H1 (cell line): ENCODE data around the gene SULT2B1. TPM values are rescaled to one million over a fixed set of nuclear protein-coding genes. Genes with fewer than 3 reads are reported as not detected.
A peak's percentile ranks its signal among the peaks of the same experiment; 100 is the strongest.

ENCODE experiments used
- CTCF ChIA-PET: fragments of 300-600 bp; sonication (Branson Sonifier 250); formaldehyde crosslinking; loops from one replicate; lab custom pipeline; 2021; ENCODE audit not compliant: partially characterized antibody; lab: Charles Lee
- POLR2A ChIA-PET: fragments of 300-600 bp; sonication (Branson Sonifier 250); formaldehyde crosslinking; loops from one replicate; lab custom pipeline; 2021; ENCODE audit warnings: inconsistent platforms; ENCODE audit not compliant: partially characterized antibody; lab: Charles Lee
- DNase-seq, 2 experiments: peaks; one replicate each; pipeline versions ENCODE4 v3.0.0 to v3.0.0-alpha.2; 2010 to 2022; ENCODE audit warnings: low spot score in 2 of 2, low read depth in 1 of 2, mixed read lengths in 1 of 2
- FAIRE-seq: peaks from 2 replicates; lab custom pipeline; 2011; peaks lifted over from hg19 to GRCh38; lab: Jason Lieb, UNC
- H2AFZ ChIP-seq: 2 replicates; pipeline ENCODE4 v1.8.1; 2012; ENCODE audit warnings: low read length, inconsistent platforms
- H2AK5ac ChIP-seq: 2 replicates; pipeline ENCODE4 v1.6.1; 2013; ENCODE audit warnings: low read depth, low read length
- H2BK120ac ChIP-seq: replicated peaks from 2 replicates; pipeline ENCODE3; 2013; ENCODE audit warnings: low read depth, low read length, inconsistent platforms
- H2BK12ac ChIP-seq: 2 replicates; pipeline ENCODE4 v1.6.1; 2013; ENCODE audit warnings: low read depth, low read length
- H2BK15ac ChIP-seq: 2 replicates; pipeline ENCODE4 v1.6.1; 2013; ENCODE audit warnings: low read length
- H2BK20ac ChIP-seq: 2 replicates; pipeline ENCODE4 v1.6.1; 2013; ENCODE audit warnings: low read length
- H2BK5ac ChIP-seq: 2 replicates; pipeline ENCODE4 v1.6.1; 2013; ENCODE audit warnings: low read depth, low read length
- H3K14ac ChIP-seq: 2 replicates; pipeline ENCODE4 v1.6.1; 2013; ENCODE audit warnings: inconsistent platforms; ENCODE audit not compliant: insufficient read length
- H3K18ac ChIP-seq: 2 replicates; pipeline ENCODE4 v1.6.1; 2013; ENCODE audit warnings: low read length; ENCODE audit errors: extremely low read depth
- H3K23ac ChIP-seq: 2 replicates; pipeline ENCODE4 v1.6.1; 2013; ENCODE audit warnings: inconsistent platforms; ENCODE audit not compliant: insufficient read length
- H3K23me2 ChIP-seq: 2 replicates; pipeline ENCODE4 v1.6.1; 2013; ENCODE audit warnings: low read depth, low read length
- H3K27ac ChIP-seq: 2 replicates; pipeline ENCODE4 v1.6.1; 2011; ENCODE audit warnings: low read depth, low read length, inconsistent platforms
- H3K27me3 ChIP-seq, 4 experiments: replicated peaks in 1 of 4; 1 replicate in 1 of 4; 2 replicates in 3 of 4; pipeline versions ENCODE4 v1.6.1 to v1.8.1; 2011 to 2013; ENCODE audit warnings: low read length in 3 of 4, mild to moderate bottlenecking in 3 of 4, inconsistent platforms in 2 of 4, mixed read lengths in 2 of 4, moderate library complexity in 1 of 4; ENCODE audit not compliant: control insufficient read depth in 3 of 4, insufficient read depth in 3 of 4; ENCODE audit errors: extremely low read depth in 1 of 4
- H3K36me3 ChIP-seq, 4 experiments: 2 replicates each; pipeline versions ENCODE4 v1.6.1 to v1.8.1; 2011 to 2013; ENCODE audit warnings: mild to moderate bottlenecking in 4 of 4, low read length in 3 of 4, moderate library complexity in 2 of 4, control low read depth in 1 of 4, inconsistent platforms in 1 of 4; ENCODE audit not compliant: insufficient read depth in 4 of 4, control insufficient read depth in 2 of 4
- H3K4ac ChIP-seq: replicated peaks from 2 replicates; pipeline ENCODE3; 2013; ENCODE audit warnings: low read length, low read depth, mixed read lengths, inconsistent platforms; ENCODE audit not compliant: insufficient read length
- H3K4me1 ChIP-seq, 4 experiments: replicated peaks in 1 of 4; 1 replicate in 1 of 4; 2 replicates in 3 of 4; pipeline versions ENCODE4 v1.6.1 to v1.8.1; 2011 to 2013; ENCODE audit warnings: low read length in 3 of 4, inconsistent platforms in 2 of 4, mixed read lengths in 1 of 4; ENCODE audit not compliant: insufficient read depth in 4 of 4, control insufficient read depth in 3 of 4
- H3K4me2 ChIP-seq, 2 experiments: 2 replicates each; pipeline versions ENCODE4 v1.6.1 to v1.8.1; 2011 to 2013; ENCODE audit warnings: low read depth in 2 of 2, low read length in 2 of 2, control low read depth in 1 of 2, inconsistent platforms in 1 of 2, mild to moderate bottlenecking in 1 of 2; ENCODE audit not compliant: insufficient read depth in 1 of 2
- H3K4me3 ChIP-seq, 4 experiments: fragments of 200-600, 300-600 bp in 1 of 4; sonication (generic), shearing (Covaris generic), sonication (Bioruptor Twin) in 1 of 4; 2 replicates each; pipeline versions ENCODE4 v1.5.1 to v1.8.1; 2011 to 2016; ENCODE audit warnings: low read length in 4 of 4, low read depth in 3 of 4, control low read depth in 2 of 4, inconsistent platforms in 2 of 4, mild to moderate bottlenecking in 2 of 4, mixed read lengths in 1 of 4, moderate library complexity in 1 of 4; ENCODE audit not compliant: insufficient read depth in 2 of 4; ENCODE audit errors: extremely low read depth in 1 of 4
- H3K56ac ChIP-seq: replicated peaks from 2 replicates; pipeline ENCODE3; 2013; ENCODE audit warnings: low read depth, mild to moderate bottlenecking, mixed read lengths, low read length, inconsistent platforms; ENCODE audit not compliant: insufficient read length
- H3K79me1 ChIP-seq: 2 replicates; pipeline ENCODE4 v1.6.1; 2013; ENCODE audit warnings: low read depth, low read length, control low read depth
- H3K79me2 ChIP-seq, 2 experiments: 2 replicates each; pipeline versions ENCODE4 v1.6.1 to v1.8.1; 2012 to 2013; ENCODE audit warnings: low read length in 2 of 2, mild to moderate bottlenecking in 2 of 2, inconsistent platforms in 1 of 2; ENCODE audit not compliant: insufficient read depth in 2 of 2, control insufficient read depth in 1 of 2
- H3K9ac ChIP-seq, 4 experiments: replicated peaks in 1 of 4; 1 replicate in 1 of 4; 2 replicates in 3 of 4; pipeline versions ENCODE4 v1.6.1 to v1.8.1; 2011 to 2013; ENCODE audit warnings: low read depth in 3 of 4, low read length in 3 of 4, control low read depth in 2 of 4, mild to moderate bottlenecking in 2 of 4, moderate library complexity in 2 of 4, inconsistent platforms in 1 of 4; ENCODE audit errors: extremely low read depth in 1 of 4
- H3K9me3 ChIP-seq, 2 experiments: 2 replicates each; pipeline versions ENCODE4 v1.6.1 to v1.8.1; 2012 to 2013; ENCODE audit warnings: mild to moderate bottlenecking in 2 of 2, moderate library complexity in 2 of 2, control low read depth in 1 of 2, inconsistent platforms in 1 of 2, low read depth in 1 of 2, low read length in 1 of 2, mixed read lengths in 1 of 2; ENCODE audit not compliant: insufficient read depth in 2 of 2
- H4K20me1 ChIP-seq, 2 experiments: replicated peaks in 1 of 2; 2 replicates each; pipeline versions ENCODE3 to v1.8.1; 2011 to 2013; ENCODE audit warnings: inconsistent platforms in 2 of 2, low read length in 2 of 2, mild to moderate bottlenecking in 1 of 2; ENCODE audit not compliant: insufficient read depth in 2 of 2, control insufficient read depth in 1 of 2
- H4K5ac ChIP-seq: 2 replicates; pipeline ENCODE4 v1.6.1; 2013; ENCODE audit warnings: low read length, low read depth, mixed read lengths, inconsistent platforms; ENCODE audit not compliant: insufficient read length
- H4K8ac ChIP-seq: 2 replicates; pipeline ENCODE4 v1.8.0; 2013; ENCODE audit warnings: mild to moderate bottlenecking, moderate library complexity, low read length, inconsistent platforms; ENCODE audit not compliant: insufficient read depth; ENCODE audit errors: extremely low read depth
- H4K91ac ChIP-seq: replicated peaks from 2 replicates; pipeline ENCODE3; 2013; ENCODE audit warnings: low read length, mixed read lengths, inconsistent platforms; ENCODE audit not compliant: insufficient read length
- FOSL1 ChIP-seq: IDR thresholded peaks from 2 replicates; pipeline ENCODE4 v1.6.1; 2011; ENCODE audit warnings: mild to moderate bottlenecking, low read depth, low read length, moderate library complexity; ENCODE audit not compliant: insufficient read depth
- GABPA ChIP-seq: IDR thresholded peaks from 2 replicates; pipeline ENCODE4 v1.6.1; 2011; ENCODE audit warnings: mild to moderate bottlenecking, low read length, moderate library complexity, borderline replicate concordance; ENCODE audit not compliant: insufficient read depth
- POLR2A ChIP-seq, 2 experiments: IDR thresholded peaks; 1 replicate in 1 of 2; 2 replicates in 1 of 2; pipeline ENCODE4 v1.6.1; 2011; ENCODE audit warnings: low read depth in 2 of 2, low read length in 2 of 2, mild to moderate bottlenecking in 2 of 2; ENCODE audit errors: control extremely low read depth in 1 of 2
- POLR2AphosphoS5 ChIP-seq: IDR thresholded peaks from 2 replicates; pipeline ENCODE4 v1.6.1; 2011; ENCODE audit warnings: low read depth, low read length
- WGBS, 2 experiments: shearing (Covaris generic) in 1 of 2; methylation state at CpG; one replicate each; pipeline versions ENCODE4 v1.1.6 to v1.1.7; 2013 to 2015; ENCODE audit warnings: low lambda C conversion rate in 2 of 2, mixed read lengths in 2 of 2, inconsistent platforms in 1 of 2, low coverage in 1 of 2, missing lambda C conversion rate in 1 of 2; ENCODE audit not compliant: insufficient replicate concordance in 2 of 2, insufficient coverage in 1 of 2, insufficient read length in 1 of 2; ENCODE audit errors: extremely low coverage in 1 of 2, missing lambda C conversion rate in 1 of 2; 5-methylcytosine and 5-hydroxymethylcytosine counted together
- polyA plus RNA-seq, 7 experiments: library from polyadenylated mRNA; depleted of rRNA in 3 of 7; stranded (reverse) in 5 of 7; unstranded in 2 of 7; fragments of >200 nt in 5 of 7; fragments of 200-250 nt in 2 of 7; gene quantifications; 1 replicate in 5 of 7; 2 replicates in 1 of 7; 4 replicates in 1 of 7; pipeline versions ENCODE4 v1.2.1 to v1.2.3, GENCODE V29; 2011 to 2013; ENCODE audit warnings: missing spikeins in 2 of 7, mixed read lengths in 2 of 7
- total RNA-seq: library from RNA; stranded (reverse); fragmentation: NEBNext Ultra II Directional; extraction: Animal tissue kit (Norgen Biotek cat#: 25700); gene quantifications from 2 replicates; pipeline ENCODE4 v1.2.1, GENCODE V29; 2021

Gene SULT2B1
- total and polyA plus RNA-seq, 2 of the 8 experiments (the other 6 are each of a cell fraction or from before 2014, with no cell fraction given), result 1.5 to 2.6 TPM

- peaks cover 4% of the 10 kb centered on the region; the same call in 1 of the 2 replicates for H3K79me1 ChIP-seq
- H2BK20ac ChIP-seq, result no peak overlapping the region
- H3K23ac ChIP-seq, result no peak overlapping the region
- H3K9ac ChIP-seq, result peak overlapping the region in 2 of 4 experiments; percentile 13 to 24; a peak in 3 of 7 replicates
- no peak for TF ChIP-seq FOSL1
- 0 out of 3 replicates have a peak, but pooled peaks of 1 of the 2 experiments have one; percentile 31 for TF ChIP-seq POLR2A (IDR thresholded peaks at IDR 0.05; ENCODE audit: control extremely low read depth in 1 of 2, low read depth in 2 of 2, low read length in 2 of 2)
- TF ChIP-seq POLR2AphosphoS5, result peak; percentile 52; the same call in 1 of the 2 replicates
- TF ChIP-seq GABPA, result no peak
- H3K4me3 ChIP-seq, result peak overlapping the region in 3 of 4 experiments; percentile 93 to 97 (median 94); a peak in 3 of 8 replicates
- H3K27me3 ChIP-seq, result no peaks in the 10 kb centered on the region
- H3K9me3 ChIP-seq, result no peaks in the 10 kb centered on the region
- H3K14ac ChIP-seq, result no peak overlapping the region
- no peak overlapping the region for H3K56ac ChIP-seq
- 0 out of 2 replicates have a peak overlapping the region, but pooled peaks have one; percentile 3 for H2BK5ac ChIP-seq
- peak overlapping the region; percentile 64 to 84; a peak in 3 of 4 replicates for H3K4me2 ChIP-seq
- FAIRE-seq (no peak), DNase-seq (no peak)
- H3K36me3 ChIP-seq, result peaks cover 17 to 32% (median 21%) of the 10 kb centered on the region in 4 experiments
- H3K18ac ChIP-seq, result no peak overlapping the region
- H3K4me1 ChIP-seq, result peaks cover 3 to 45% (median 36%) of the 10 kb centered on the region in 4 experiments
- peaks cover 4% of the 10 kb centered on the region; the same call in 1 of the 2 replicates for H3K23me2 ChIP-seq
- H4K8ac ChIP-seq, result no peak overlapping the region; the same call in 1 of the 2 replicates
- WGBS, 2 experiments, result 90% methylated on average over 12 of the region's 12 CpGs; no CpG with 5 or more reads in 1 of the 2 experiments
- no peak overlapping the region for H2BK15ac ChIP-seq
- CTCF ChIA-PET, result interaction anchor here (0.8 to 7.2 kb wide), 6 partner anchors 8 to 254 kb away, joined by 3 to 37 read pairs (median 6); partner anchors contain the start of gene SPACA4
- H3K4ac ChIP-seq, result no peak overlapping the region
- H2BK12ac ChIP-seq, result no peak overlapping the region
- peaks cover 25 to 39% of the 10 kb centered on the region in 2 experiments for H4K20me1 ChIP-seq
- H3K27ac ChIP-seq, result 0 out of 2 replicates have a peak overlapping the region, but pooled peaks have one; percentile 80
- H2BK120ac ChIP-seq, result no peak overlapping the region
- peaks cover 20 to 31% of the 10 kb centered on the region in 2 experiments for H3K79me2 ChIP-seq
- no peak overlapping the region for H2AK5ac ChIP-seq
- no peak overlapping the region for H4K5ac ChIP-seq
- no peak overlapping the region for H4K91ac ChIP-seq
- H2AFZ ChIP-seq, result no peak overlapping the region
- POLR2A ChIA-PET, result interaction anchor here (0.6 to 30.9 kb wide), 23 partner anchors 4 to 228 kb away, joined by 3 to 788 read pairs (median 4); partner anchors contain the start of genes CA11, DBP, FAM83E and FUT2
Measured at GRCh38 chr19:48616491-48617056, 64.6 kb downstream of the SULT2B1 start.
